Astrocyte of the spinal cord (primary cell): Measurements from ENCODE around the gene MAST4.
A peak's percentile ranks its signal among the peaks of the same experiment; 100 is the strongest.

ENCODE experiments used
- DNase-seq: peaks from one replicate; pipeline ENCODE4 v3.0.0; 2011; ENCODE audit warnings: low read depth, low spot score
- H3K4me3 ChIP-seq: 2 replicates; pipeline ENCODE4 v1.5.1; 2011; ENCODE audit warnings: low read depth, mild to moderate bottlenecking, low read length, moderate library complexity
- CTCF ChIP-seq: IDR thresholded peaks from 2 replicates; pipeline ENCODE4 v1.5.1; 2012; ENCODE audit warnings: low read depth, mild to moderate bottlenecking, low read length, inconsistent platforms
- in situ Hi-C: cut with HindIII; loops from 2 replicates; pipeline ENCODE4 v1.10.0; 2017; ENCODE audit warnings: low sequenced_read_pairs

The MAST4 gene

DNA sequence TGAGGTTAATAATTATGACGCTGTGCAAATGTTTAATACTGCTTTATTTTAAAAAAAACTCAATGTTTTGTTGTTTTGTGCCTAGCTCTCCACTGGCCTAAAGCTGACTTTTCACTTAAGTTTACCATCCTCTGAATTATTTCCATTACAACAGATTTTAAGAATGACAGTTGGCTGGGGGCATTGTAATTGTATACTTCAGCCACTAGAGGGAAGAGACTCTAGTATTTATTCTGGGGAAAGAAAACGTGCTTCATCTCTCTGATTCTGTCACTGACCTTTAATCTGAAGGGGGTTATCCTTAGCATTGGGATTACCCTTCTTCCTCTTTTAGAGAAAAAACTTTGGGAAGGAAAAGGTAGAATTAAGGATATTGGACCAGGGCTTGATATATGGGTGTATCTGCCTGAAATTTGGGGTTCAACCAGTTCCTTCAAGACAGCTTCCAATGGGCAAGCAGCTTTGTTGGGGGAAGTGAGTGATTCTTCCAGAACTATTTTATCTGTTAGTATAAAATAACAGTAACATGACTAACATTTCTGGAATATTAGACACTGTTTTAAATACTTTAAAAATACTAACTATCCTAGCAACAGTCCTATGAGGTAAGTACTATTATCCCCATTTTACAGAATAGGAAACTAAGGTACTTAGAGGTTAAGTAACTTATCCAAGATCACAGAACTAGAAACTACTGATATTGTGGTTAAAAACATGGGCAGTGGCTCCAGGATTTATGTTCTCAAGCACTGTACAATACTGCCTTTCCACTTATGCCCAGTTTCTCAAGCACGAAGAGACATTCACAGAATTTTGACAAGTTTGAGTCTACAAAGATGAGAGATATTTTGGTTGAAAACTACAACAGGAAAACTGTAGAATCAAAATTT lies 392.0 kb downstream of the MAST4 start:
- H3K4me3 ChIP-seq: no peak overlapping the region
- TF ChIP-seq CTCF: peak; percentile 79
- in situ Hi-C loops: no loop called here
- peak; percentile 32 for DNase-seq

DNA sequence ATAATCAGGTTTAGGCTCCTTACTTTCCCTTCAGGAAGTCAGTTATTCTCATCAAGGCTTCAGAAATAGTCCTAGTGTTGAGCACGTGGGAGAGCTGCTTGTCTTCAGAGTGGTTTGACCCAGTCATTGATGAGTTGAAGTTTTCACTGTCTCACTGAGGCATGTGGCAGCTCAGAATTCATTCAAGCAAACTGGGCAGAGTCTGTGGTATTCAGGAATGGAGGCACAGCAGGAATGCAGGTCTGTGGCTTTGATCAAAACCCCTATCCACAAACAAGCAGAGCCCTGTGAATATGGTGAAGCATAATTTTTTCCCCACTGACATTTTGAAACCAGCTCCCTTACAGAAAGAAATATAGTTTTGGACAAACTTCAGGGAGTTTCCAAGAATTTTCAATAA lies 393.1 kb downstream of the MAST4 start:
- in situ Hi-C loops: no loop called here
- no peak for TF ChIP-seq CTCF

GRCh38 chr5:66989781-66990180 lies 393.6 kb downstream of the MAST4 start:
- no peak for TF ChIP-seq CTCF
- H3K4me3 ChIP-seq: no peak overlapping the region
- DNase-seq: no peak
- in situ Hi-C loops: no loop called here

More for the DNA sequence above, 393.1 kb downstream of the MAST4 start:
- no peak overlapping the region for H3K4me3 ChIP-seq
- peak; percentile 88 for DNase-seq

GRCh38 chr5:66991746-66992145 lies 395.6 kb downstream of the MAST4 start:
- DNase-seq: no peak
- in situ Hi-C loops: no loop called here
- TF ChIP-seq CTCF: no peak
- no peak overlapping the region for H3K4me3 ChIP-seq

- in situ Hi-C loops: no loop called here
- no peak for TF ChIP-seq CTCF
- DNase-seq: no peak
- H3K4me3 ChIP-seq: no peak overlapping the region
These were observed 396.4 kb downstream of the MAST4 start for GRCh38 chr5:66992547-66992946.

DNA sequence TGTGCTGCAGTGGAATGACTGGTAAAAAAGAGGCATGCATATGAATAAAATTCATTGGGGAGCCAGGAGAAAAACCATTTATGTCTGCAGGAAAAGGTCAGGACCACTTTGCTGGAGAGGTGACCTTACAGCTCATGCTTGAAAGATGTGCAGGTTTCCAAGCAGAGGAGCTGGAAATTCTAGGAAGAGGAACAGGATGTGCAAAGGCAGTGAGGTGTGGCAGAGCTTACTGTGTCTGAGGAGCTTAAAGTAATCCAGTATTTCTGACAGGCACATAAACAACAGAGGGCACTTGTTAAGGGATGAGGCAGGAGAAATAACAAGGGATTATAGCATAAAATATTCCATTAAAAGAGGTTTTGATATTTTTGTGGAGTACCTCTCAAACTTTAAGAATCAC lies 397.3 kb downstream of the MAST4 start:
- no peak for TF ChIP-seq CTCF
- in situ Hi-C loops: no loop called here
- H3K4me3 ChIP-seq: no peak overlapping the region
- DNase-seq: no peak
